NCI-H510A (cell line): ENCODE measurements around the gene C19orf18.

ENCODE experiments used
- DNase-seq: peaks from one replicate; lab custom pipeline; 2025; lab: John Stamatoyannopoulos, UW

The C19orf18 gene

GRCh38 chr19:57947419-57948134 is 26.8 kb downstream of the C19orf18 start, which contains the start of gene ZNF256:
Gene ZNF256, minus strand, starts transcription at chr19:57947706. Its CDS starts 232 bp downstream, at chr19:57947474.
- peak; percentile 96 for DNase-seq

GRCh38 chr19:57947088-57947418 is 27.3 kb downstream of the C19orf18 start:
- no peak for DNase-seq

- DNase-seq: no peak
Measured at GRCh38 chr19:57946316-57946715, 28.0 kb downstream of the C19orf18 start.

DNA sequence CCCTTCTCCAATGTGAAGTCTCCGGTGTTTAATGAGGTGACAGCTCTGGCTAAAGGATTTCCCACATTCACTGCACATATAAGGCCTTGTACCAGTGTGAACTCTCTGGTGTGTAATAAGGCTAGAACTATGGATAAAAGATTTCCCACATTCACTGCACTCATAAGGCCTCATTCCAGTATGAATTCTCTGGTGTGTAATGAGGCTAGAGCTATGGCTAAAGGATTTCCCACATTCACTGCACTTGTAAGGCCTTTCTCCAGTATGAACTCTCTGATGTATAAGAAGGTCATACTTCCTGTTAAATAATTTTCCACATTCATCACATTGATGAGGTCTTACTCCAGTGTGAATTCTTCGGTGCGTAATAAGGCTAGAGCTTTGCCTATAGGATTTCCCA is 32.7 kb downstream of the C19orf18 start:
- no peak for DNase-seq

- DNase-seq: no peak
Measured at GRCh38 chr19:57935731-57936130, 38.6 kb downstream of the C19orf18 start.

GRCh38 chr19:57934820-57935665 is 39.3 kb downstream of the C19orf18 start, which contains the start of gene ZNF418:
Gene ZNF418, minus strand, starts transcription at chr19:57935402. Its CDS starts 1,580 bp downstream, at chr19:57933822.
- peak; percentile 47 for DNase-seq

DNA sequence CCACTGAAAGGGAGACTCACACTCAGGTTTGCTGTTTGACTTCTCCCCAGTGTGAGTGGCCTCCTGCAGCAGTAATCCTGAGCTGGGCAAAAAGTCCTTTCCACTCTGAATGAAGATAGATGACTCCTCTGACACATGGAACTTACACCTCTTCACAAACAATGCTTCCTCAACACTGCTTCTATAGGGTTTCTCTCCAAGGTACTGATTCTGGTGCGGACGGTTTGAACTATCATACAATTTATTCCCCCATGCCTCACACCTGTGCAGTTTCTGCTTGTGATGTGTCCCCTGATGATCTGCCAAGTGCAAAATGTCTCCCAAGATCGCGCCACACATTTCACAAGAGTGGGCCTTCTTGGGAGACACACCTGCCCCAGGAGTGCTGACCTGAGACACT is 46.7 kb downstream of the C19orf18 start:
- no peak for DNase-seq

DNA sequence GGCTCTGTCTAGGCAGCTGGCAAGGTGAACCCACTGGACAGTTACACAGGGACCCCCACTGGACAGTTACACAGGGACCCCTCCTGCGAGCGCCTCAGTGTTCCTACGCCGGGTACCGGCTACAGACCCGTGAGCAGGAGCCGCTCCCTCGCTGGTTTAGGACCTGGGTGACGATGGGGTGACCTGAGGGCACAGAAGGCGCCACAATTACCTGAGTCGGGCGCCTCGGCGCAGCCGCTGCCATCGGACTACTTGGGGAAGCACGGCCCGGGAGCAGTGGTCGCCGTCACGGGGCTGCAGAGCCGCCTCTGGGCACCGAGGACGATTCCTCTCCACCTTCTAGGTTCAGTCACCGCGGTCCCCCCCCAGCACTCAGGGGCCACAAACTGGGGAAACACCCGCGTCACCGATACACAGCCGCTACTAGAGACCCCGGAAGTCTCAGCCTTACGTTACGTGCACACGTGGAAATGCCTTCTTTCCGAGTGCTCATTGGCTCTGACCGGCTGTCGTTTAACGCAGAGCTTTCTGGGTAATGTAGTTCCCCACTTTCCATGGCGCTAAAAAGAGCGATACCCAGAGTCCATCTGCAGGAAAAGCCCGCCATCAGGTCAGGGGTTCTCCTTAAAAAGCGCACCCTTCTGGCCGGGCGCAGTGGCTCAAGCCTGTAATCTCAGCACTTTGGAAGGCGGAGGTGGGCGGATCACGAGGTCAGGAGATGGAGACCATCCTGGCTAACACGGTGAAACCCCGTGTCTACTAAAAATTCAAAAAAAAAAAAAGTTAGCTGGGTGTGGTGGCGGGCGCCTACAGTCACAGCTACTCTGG is 58.0 kb downstream of the C19orf18 start, which contains the start of gene ZNF417:
Gene ZNF417, minus strand, starts transcription at position 425 of the 828 bp plus-strand sequence. Its CDS starts 181 bp downstream, at position 244.
- DNase-seq: peak; percentile 93

DNA sequence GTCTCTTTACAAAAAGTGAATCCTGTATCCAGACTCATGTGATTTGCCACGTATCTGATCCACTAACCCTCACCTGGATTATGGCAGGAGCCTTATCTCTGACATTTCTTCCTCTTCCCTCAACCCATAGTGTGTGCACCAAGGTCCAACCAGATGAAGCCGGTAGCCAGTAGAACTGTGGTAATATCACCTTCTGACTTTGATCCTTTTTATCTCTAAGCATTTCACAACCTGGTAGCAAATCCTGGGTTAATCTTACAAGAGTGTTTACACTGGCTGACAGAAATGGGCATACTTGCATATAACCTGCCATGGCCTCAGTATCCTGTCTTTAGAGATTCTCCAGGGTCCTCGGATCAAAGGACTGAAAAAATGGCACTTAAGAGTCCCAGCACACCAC is 59.8 kb downstream of the C19orf18 start:
- DNase-seq: no peak
